HG03139 (cell line): Measurements from ENCODE around the gene RNASE1.
"Not testable (repeated sequence)": the region's sequence is repeated elsewhere in the genome, so short reads cannot be mapped to it uniquely, and the experiment has no call there.

Experiments
- ATAC-seq: cut with Tn5 transposase; IDR thresholded peaks from one replicate; pipeline ENCODE4 v1.9.1; 2021; ENCODE audit not compliant: unreplicated experiment

The RNASE1 gene

DNA sequence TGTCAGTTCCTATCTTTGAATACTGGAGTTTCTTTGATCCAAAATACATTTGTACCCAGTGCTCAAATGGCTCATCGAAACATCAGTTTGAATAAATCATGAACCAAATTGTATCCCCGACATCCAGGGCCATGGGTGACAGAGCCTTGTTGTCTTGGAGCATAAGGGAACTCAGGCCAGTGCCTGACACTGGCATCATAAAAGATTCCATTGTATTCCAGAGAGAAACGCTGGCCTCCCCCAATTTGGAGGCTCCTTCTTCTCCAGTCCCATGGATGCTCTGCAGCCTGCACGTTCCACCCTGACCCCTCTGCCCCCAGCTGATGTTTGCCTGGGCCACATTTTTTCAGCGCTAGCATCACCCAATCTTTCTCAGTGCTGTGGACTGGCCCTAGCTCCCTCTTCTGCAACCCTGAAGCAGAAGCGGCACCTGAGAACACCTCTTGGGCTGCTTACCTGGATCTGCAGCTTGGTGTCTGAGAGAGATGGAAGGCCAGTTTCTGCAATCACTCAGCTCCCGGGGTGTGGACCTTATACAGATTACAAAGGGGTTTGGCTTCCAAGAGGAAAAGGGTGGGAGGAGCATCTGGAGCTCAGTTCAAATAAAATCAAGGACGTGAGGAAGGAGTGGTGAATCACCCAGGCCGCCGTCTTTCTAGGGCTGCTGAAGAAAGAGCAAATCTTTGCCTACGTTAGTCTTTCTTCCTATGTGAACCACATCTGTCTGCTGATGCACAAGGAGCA is at the start of gene RNASE1:
Gene RNASE1, minus strand, starts transcription at position 504 of the 744 bp plus-strand sequence. CDS start 776 bp downstream, outside the sequence.
- no peak for ATAC-seq

DNA sequence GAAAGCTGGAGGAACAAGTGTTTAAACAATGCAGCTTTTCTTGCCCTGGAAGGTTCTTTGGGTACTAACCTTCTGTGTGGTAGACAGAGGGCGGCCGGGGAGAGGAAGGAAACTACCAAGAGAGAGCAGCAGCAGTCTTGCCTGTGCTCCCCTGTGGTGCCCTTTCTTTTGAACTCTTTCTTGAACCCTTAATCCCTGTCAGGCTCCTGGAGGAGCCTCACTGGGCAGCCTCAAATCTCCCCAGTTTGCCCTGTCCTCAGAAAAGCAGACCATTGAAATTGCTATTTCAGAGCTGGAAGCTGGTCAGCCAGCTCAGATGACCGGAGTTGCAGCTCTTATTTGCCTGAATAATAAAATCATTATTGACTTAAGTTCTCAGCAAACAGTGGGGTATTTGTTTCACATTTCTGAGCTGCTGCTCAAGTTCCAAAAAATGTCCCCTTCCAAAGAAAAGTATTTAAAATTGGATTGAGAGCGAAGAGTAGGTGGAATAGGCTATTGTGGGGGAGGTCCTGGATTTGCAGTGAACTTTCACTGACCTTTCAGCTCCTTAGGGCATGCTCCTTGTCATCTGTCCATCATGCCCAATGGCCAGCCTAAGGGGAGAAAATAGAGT is 46.4 kb upstream of the RNASE1 start:
- no peak for ATAC-seq

DNA sequence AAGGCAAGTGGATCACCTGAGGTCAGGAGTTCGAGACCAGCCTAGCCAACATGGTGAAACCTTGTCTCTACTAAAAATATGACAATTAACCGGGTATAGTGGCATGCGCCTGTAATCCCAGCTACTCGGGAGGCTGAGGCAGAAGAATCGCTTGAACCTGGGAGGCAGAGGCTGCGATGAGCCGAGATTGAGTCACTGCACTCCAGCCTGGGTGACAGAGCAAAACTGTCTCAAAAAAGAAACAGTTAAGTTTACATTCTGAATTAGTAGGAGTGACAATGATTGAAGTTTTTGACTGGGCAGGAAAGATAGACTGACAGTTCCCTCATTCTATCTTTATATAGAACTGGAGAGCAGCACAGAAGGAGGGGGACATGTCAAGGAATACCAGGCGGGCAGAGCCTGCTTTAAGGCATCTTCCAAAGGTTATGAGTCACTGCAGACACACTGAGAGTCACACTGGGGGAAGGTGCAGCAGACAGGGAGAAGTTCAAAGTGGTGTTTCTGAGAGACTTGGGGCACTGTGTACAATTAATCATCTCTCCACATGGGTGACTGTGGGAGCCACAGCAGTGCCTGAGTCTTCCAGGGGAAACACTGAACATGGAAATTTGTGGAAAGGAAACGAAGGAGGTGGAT is 45.8 kb upstream of the RNASE1 start:
- no peak for ATAC-seq

DNA sequence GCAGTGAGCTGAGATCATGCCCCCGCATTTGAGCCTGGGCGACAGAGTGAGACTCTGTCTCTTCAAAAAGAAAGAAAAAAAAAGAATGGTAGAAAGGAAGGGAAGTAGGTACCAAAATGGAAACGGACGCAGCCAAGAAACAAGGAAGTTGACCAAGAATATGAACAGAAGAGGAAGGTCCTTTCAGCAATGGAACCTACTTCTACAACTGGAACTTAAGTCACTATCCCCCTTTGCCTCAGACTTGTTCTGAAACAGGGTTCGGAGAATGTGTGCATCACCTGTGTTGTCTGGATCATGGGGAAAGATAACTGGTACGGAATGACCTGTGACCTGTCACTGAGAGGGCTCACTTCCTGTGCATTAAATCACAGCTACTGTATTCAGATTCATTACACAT is 43.9 kb upstream of the RNASE1 start:
- ATAC-seq = no peak

DNA sequence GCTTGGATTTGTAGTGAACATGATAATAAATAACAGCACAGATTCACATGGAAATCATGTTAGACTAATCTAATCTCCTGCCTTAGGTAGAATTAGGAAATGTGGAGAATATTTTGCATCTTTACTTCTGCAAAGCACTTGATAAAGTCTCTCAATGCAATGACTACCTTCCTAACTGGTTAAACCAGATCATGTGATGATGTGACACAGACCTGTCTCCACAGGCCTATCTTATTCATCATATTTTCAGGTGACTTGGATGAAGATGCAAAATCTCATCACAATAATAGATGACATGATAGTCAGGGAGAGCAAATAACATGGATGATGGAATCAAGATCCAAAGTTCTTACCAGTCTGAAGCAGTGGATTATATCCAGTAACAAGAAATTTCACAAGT is 38.5 kb upstream of the RNASE1 start:
- no peak for ATAC-seq

DNA sequence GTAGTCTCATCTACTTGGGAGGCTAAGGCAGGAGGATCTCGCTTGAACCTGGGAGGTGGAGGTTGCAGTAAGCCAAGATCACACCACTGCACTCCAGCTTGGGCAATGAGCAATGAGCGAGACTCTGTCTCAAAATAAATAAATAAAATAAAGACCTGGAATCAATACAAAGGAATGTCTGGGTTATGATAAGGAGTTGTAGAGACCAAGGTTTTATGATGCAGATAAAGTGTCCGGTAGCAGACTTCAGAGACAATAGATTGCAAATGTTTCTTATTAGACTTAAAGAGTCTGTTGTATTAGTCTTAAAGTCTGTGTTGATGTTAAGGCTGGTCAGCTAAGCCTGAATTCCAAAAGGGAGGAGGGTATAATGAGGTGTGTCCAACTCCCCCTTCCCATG is 35.2 kb upstream of the RNASE1 start:
- ATAC-seq = no peak

DNA sequence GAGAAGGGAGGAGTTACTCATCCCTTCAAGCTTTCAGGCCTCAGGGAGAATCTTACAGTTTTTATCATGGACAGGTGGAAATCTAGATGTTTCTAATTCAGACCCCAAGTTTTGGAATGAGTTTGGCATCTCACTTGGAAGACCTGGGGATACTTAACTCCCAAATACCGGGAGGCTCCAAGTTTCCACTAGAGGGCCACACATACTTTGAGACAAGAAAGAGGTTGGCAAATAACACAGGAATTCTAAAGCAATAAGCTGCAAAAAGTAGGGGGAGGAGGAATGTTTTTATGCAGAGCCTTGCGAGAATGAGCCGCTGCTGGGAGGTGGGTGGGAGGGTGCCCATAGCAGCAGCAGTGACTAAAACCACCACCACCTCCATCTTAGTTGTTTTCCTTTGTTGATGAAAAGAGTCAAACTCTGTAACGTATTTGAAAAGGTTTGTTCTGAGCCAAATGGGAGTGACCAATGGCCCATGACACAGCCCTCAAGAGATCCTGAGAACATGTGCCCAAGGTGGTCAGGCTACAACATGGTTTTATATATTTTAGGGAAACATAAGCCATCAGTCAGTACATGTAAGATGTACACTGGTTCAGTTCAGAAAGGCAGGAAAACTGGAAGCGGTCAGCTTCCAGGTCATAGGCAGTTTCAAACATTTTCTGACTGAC is 34.2 kb upstream of the RNASE1 start:
- ATAC-seq = no peak

DNA sequence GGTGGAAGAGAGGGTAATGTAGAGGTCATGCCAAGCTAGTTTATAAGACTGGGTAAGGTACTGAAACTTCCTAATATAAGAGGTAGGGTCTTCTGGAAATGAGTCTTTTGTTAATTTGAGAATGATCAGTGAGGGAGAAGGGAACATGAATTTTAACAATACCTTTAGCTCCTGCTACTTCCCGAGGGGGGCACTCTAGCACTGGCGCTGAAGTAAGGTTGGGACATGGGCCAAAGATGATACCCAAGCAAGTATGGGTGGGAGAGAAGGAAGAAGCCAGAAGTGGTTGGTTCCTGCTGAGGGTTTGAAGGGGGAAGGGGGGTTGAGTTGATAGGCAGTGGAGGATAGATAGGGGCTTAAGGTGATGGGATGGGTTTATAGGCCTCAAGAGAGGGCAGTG is 32.3 kb upstream of the RNASE1 start:
- no peak for ATAC-seq

DNA sequence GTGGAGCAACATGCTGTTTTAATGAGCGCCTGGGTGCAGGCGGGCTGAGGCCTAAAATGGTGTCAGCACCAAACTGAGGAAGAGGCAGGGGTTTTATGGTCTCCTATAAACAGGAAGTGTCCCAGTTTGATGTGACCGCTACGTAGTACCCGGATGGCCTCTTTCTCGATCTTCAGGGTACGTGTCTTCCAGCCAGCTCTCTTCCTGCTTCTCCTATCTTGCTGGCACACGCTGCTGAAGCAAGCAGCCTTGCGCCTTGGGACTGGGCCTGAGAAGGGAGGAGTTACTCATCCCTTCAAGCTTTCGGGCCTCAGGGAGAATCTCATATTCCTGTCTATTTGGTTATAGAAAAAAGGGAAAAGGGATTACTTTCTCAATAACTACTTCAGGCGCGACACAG is 28.2 kb upstream of the RNASE1 start:
- ATAC-seq = no peak

DNA sequence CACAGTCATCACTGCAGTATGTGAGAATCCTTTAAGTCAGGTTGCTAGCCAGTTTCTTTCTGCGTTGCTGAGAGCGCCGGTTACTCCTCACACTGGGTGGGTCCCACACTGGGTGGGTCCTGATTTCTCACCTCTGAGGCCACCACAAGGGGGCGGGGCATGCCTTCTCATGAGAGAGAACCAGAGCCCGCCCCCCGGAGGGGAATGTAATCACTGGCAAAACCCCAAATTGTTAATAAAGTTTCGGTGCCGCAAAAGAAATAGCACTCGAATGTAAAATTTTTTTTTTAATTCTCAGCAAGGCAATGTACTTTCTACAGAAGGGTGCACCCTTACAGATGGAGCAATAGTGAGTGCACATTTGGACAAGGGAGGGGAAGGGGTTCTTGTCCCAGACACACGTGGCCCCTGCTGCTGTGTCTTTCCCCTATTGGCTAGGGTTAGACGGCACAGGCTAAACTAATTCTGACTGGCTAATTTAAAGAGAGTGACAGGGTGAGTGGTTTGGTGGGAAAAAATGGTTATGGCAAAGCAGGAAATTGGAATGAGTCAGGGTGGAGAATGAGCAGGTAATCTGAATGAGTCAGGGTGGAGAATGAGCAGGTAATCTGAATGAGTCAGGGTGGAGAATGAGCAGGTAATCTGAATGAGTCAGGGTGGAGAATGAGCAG is 25.5 kb upstream of the RNASE1 start:
- not testable (repeated sequence) for ATAC-seq

DNA sequence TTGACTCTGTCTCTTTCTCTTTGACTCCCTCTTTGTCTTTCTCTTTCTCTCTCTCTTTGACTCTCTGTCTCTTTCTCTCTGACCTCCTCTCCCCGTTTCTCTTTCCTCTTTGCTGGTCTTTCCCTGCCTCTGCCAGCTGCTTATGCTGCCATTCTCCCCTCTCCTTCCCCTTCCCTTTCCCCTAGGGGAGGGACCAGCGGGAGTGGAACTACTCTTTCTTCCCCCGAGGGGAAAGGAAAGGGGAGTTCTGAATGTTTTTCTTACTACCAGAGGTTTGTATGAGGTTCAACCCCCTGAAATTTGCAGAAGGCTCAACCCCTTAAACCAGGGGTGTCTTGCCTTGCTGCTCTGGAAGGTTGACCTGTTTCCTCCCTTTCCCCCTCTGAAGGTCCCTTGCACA is 24.7 kb upstream of the RNASE1 start:
- no peak for ATAC-seq

DNA sequence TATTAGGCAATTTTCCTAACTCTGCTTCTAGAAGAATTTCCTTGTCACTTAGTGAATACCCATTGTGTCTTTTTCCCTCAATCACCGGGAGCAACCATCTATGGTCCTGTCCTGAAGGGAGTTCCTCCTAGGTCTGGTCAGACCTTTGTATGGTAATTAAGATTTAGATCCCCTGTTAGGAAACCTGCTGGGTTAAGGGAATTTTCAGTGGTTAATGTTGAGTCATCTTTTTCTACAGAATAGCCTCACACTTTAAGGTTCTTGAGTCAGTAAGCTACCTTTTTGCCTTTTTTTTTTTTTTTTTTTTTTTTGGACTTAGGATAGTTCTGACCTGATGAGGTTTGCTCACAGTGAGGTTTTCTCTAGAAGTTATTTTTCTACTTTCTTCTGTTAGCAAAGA is 24.0 kb upstream of the RNASE1 start:
- ATAC-seq = not testable (repeated sequence)

DNA sequence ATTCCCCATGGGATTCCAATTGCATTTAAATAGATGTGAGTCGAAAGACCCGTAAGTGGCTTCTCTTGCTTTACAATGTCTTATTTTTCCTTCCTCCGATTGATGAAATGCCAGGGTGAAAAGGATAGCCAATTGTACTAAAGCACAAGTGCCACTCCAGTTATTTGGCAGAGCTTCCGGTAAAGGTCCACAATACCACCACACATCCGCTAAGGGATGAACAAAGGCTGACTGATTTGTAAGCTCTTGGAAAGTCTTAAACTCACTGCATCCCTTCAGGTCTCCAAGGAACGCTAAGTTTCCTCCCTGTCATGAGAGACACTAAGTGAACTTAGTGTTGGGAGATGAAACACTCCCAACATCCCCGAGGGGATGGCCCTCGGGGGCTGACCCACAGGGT is 21.2 kb upstream of the RNASE1 start:
- ATAC-seq = no peak

DNA sequence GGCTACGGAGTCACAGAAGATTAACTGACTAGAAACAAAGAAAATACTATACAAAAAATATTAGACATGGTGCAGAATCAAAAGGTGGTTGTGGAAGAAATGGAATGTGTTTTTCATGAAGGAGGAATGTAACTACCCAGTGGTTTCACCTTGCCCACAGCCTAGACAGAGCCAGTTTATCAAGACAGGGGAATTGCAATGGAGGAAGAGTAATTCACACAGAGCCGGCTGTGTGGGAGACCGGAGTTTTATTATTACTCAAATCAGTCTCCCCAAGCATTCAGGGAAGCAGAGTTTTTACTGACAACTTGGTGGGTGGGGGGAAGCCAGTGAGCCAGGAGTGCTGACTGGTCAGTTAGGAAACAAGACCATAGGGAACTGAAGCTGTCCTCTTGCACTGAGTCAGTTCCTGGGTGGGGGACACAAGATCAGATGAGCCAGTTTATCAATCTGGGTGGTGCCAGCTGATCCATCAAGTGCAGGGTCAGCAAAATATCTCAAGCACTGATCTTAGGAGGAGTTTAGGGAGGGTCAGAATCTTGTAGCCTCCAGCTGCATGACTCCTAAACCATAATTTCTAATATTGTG is 19.0 kb upstream of the RNASE1 start:
- ATAC-seq = not testable (repeated sequence)

DNA sequence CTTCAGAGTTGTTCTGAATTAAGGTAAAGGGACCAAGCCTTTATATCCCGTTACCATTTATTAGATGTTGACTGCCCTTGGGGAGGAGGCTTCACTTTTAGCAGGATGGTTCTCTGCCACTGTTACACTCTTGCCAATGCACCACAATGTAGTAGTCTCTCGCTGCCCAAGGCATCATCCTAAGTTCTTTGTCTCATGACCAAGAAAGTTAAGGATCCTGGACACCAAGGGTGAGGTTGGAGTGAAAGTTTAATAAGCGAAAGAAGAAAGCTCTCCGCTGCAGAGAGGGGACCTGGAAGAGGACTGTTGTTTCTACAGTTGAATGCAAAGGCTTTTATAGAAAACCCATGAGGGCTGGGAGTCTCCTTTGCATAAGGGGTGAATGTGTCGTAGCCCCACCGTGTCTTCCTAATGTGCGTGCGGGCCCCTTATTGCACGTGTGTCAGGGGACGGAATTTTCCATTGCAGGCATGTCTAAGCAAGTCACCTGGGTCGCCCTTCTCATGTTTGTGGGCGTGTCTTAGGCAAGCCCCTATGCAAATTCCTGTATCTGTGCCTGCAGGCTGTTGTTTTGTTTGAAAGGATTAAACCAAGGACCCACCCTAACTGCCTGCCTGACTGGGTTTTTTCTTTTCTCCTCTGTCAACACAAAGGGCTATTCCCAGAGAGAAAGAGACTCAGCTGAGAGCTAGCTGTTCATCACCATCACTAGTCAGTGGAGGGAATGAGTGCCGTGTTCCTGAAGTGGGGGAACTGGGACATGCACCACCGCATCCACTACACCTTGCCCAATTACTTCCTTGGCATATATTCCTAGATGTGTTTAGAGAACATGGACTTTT is 17.6 kb upstream of the RNASE1 start:
- no peak for ATAC-seq

DNA sequence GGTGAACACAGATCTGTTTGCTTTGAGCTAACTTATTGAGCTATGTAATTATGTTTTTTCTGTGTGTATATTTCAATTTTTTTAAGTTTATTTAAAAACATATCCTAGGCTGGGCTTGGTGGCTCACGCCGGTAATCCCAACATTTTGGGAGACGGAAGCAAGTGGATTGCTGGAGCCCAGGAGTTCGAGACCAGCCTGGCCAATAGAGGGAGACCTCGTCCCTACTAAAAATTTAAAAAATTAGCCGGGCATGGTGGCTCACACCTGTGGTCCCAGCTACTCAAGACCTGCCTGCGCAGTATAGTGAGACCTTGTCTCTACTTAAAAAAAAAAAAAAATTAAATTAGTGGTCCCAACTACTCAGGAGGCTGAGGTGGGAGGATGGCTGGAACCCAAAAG is 16.2 kb upstream of the RNASE1 start:
- ATAC-seq = no peak

DNA sequence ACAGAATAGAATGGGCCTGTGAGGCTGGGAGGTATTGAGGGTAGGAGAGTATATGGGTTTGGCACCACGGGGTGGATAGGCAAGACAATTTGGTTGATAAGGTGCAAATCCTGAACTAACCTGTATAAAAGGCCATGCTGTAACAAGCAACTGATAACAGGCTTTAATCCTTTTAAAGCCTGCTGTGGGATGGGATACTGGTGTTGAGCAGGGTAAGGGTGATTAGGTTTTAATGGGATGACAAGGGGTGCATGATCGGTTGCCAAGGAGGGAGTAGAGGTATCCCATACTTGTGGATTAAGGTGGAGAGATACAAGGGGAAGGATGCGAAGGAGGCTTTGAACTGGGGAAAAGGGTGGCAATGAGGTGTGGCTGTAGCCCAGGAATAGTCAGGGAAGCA is 13.3 kb upstream of the RNASE1 start:
- not testable (repeated sequence) for ATAC-seq

DNA sequence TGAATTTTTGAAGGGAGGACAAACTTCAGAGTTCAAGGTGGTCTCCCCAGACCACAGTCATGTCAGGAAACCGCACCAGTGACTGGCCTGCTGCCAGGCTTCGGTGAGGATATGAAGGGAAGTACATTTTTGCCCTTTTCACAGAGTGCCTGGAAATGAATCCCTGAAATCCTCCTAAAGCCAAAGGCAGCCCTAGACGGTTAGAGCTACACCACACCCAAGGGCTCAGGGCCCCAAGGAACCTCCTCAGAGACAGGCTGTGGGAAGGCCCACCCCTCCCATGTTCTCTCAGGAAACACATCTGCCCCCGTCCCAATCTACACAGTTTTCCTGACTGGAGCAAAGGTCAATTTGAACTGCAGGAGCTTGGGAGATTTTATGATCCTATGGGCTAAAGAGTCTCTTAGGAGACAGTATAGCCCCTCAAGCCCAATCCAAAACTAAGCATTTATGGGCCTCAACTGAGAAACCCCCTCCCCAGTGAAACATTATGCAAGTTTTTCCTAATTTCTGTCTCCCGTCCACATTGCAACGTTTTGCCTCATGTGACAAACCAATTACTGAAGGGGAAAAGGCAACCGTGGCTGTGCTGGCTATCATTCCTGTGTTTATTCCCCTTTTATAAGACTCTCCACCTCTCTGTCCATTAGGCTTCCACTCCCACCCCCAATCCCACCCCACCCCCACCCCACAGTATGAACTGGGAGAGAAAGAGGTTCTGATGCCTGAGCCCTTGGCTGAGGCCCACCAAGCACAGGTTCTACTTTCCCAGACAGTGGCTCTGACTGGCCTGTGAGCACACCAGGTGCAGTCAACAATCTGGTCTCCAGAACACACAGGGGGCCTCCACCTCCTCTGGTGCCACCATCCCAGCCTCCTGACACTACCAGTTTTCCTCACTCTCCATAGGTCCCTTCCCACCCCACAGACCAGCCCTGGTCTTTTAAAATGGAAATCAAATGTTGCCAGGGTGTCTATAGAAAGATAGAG is 9.6 kb upstream of the RNASE1 start:
- ATAC-seq = no peak

DNA sequence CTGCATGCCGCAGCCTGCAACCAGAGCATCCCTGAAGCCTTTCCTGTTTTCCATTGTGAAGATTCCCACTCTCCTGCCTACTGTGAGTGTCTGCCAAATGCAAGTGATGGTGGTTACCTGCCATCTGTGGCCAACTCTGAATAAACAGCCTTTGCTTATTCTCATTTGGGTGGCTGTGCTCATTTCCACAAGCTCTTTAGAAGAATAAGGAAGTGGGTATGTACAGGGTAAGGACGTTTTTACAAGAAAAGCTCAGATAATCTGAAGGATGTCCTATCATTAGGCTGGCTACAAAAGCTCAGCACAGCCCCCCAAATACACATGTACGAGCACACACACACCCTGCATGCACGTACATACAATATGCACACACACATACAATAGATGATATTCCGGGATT is 7.3 kb upstream of the RNASE1 start:
- ATAC-seq = no peak
